Erythroblast (primary cell): ENCODE data around the gene ASCC1.

Experiments
- GATA1 ChIP-seq: IDR thresholded peaks from 2 replicates; pipeline ENCODE4 v1.6.1; 2011; ENCODE audit warnings: low read depth, mild to moderate bottlenecking, control low read depth, low read length, moderate library complexity
- POLR2A ChIP-seq: IDR thresholded peaks from 2 replicates; pipeline ENCODE4 v1.6.1; 2011; ENCODE audit warnings: mild to moderate bottlenecking, low read length

DNA sequence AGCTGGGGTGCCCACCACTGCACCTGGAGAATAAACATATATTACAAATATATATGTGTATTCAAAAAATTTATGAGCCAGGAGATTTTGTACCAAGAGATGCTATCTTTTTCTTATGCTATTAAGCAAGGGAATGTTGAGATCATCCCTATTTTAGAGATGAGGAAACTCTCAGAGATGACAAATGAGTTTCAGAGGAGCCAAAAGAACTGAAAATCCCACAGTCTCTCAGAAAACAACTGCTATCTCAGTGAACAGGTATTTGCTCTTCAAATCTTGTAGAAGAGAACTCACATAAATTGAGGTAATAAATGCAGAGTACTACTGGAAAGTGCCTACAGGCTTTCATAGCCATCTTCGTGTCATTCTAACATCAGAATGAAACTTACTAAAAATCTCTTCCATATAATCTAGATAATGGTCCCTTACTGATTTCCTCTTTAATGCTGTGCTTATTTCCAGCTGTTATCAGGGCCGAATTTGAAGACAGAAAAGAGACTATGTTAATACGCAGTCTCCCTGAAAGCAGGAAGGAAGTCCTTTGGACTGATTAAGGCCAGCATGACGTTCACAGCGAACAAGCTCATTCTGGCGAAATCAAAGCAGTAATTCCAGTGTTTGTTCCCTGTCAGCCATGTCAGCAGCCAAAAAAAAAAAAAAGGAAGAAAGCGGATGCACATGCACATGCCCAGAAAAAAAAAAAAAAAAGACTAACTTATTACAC is 29.7 kb downstream of the ASCC1 start:
- no peak for TF ChIP-seq POLR2A
- TF ChIP-seq GATA1 = no peak
